HG03139 (cell line): Measurements from ENCODE around the gene SF3B4.

ENCODE experiments used
- ATAC-seq: cut with Tn5 transposase; IDR thresholded peaks from one replicate; pipeline ENCODE4 v1.9.1; 2021; ENCODE audit not compliant: unreplicated experiment

The SF3B4 gene

GRCh38 chr1:149933208-149933607 is 5.6 kb upstream of the SF3B4 start:
- no peak for ATAC-seq

DNA sequence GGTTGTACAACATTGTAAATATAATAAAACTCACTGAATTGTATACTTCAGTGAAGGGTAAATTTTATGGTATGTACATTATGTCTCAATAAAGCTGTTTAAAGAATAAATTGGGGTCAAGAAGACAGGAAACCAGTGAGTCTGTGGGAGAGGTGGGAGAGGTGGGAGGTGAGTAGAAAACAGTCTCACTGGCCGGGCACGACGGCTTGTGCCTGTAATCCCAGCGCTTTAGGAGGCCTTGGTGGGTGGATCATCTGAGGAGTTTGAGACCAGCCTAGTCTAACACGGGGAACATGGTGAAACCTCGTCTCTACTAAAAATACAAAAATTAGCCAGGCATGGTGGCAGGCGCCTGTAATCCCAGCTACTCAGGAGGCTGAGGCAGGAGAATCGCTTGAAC is 4.9 kb upstream of the SF3B4 start:
- no peak for ATAC-seq

DNA sequence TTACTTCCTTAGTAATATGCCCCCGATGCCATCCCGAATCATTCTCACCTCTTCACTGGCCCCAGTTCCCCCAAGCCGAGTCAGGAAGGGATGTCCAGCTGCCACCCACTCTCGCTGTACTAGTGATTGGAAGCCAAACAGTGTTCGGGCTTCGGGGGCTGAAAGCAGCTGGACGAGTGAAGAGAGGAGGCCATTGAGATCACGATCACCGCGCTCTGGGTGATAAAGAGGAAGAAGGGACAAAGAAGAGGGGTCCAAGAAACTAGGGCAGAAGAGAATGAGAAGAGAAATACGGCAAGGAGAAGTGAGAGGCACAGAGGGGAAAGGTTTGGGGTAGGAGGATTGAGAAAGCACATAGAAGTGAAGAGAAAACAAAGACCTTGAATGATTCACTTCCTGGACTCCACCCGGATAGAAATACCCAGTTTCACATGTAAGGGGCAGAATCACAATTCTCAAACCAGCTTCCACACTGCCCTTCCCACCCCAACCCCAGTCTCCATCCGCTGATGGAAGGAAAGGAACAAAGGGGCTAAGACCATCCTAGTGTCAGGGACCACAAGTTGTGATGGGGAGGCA is 3.7 kb upstream of the SF3B4 start:
- no peak for ATAC-seq

DNA sequence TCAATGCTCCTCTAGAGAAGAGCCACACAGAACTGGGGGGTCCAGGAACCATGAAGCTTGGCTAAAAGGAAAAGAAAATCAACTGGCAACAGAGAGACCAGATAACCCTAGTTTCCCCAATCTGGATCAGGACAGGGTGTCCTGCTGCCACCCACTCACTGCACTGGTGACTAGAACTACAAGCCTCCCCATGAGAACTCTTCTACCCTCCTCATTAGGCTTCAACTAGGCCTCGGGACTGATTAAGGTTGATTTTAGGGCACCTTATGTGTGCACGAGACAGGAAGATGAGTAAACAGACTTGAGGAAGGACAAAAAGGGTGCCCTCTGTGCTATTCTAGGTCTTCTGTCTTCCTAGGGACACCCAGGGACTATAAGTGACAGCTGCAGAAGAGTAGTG is 2.3 kb upstream of the SF3B4 start:
- no peak for ATAC-seq

- ATAC-seq, result no peak
Observed at GRCh38 chr1:149928401-149928724, 760 bp upstream of the SF3B4 start.

- ATAC-seq, result no peak
Observed at GRCh38 chr1:149927056-149927562, 494 bp downstream of the SF3B4 start.

GRCh38 chr1:149926296-149926695 is 1.3 kb downstream of the SF3B4 start:
- ATAC-seq, result no peak

DNA sequence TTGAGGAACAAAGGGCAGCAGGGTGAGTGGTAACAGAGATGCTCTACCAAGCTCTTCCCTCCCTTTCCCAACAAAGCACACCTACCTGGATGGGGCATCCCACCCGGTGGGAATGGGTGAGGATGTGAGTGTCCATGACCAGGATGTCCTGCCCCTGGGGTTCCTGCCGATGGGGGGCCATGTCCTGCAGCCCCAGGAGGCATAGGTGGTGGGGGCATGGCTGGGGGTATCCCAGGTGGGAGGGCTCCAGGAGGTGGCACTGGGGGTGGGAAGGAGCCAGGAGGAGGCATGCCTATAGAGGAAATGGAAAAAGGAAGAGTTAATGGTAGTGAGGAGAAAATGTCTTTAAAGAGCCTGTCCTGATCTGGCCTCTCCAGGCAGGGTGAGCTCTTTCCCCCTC is 1.9 kb downstream of the SF3B4 start:
- no peak for ATAC-seq

DNA sequence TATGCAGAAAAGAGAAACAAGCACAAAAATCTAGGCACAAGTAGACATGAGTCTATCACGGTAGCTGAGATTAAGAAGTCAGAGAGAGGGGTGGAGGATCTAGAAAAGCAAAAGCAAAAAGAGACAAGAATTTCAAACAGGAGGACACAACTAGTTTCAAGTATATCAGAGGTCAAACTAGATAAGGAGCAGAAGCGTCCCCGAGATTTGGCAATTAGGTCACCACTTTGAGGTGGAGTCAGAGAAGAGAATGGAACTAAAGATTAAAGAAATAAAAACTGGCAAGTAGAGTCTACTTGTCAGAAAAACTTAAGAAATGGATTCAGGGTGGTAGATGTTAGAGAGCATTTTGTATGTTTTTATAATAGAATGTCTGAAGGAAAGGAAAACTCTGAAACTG is 2.3 kb downstream of the SF3B4 start:
- ATAC-seq, result no peak

- ATAC-seq, result no peak
Observed at GRCh38 chr1:149923626-149924025, 4.0 kb downstream of the SF3B4 start.

DNA sequence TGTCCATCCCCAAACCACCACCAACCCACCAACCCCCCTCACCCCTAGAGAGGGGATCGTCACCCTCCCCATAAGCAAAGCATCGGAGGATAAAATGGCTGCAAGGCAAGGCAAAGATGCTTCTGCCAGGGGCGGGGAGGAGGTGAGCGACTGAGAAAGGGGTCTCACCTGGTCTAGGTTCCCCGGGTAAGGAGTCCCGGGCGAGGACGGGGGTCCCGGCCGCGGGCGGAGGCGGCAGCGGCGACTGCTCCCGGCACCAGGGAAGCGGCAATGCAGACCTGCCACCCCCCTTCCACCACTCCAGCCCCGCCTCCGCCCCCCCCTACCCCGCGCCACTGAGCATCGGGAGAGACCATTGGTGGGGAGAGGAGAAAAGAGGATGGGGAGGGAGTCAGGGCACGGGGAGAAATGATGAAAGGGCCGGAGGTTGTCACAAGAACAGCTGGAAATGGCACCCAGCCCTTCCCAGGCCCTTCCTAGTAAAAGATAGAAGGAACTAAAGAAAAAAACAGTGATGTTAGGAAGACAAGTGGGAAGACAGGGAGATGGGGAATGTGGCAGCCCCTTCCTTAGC is 9.9 kb downstream of the SF3B4 start, which contains the start of gene SV2A:
TSS of gene SV2A (minus strand) at position 274 of the 574 bp plus-strand sequence. CDS start 4,004 bp downstream, outside the sequence.
- no peak for ATAC-seq

DNA sequence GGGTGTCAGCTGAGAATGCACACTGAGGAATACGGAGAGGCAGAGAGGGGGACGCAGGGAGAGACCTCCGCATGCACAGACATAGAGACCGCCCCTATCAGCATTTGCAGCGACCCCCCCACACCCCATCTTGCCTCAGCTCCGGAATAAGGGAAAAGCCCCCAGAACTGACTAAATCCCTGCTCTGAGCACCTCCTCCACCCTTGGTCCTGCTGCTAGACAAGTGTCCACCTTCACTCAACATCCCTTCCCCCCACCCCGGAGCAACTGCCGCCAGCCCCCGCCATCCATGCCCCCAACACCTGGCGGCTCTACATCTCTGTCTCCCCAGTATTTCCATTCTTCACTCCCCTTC is 10.7 kb downstream of the SF3B4 start:
- ATAC-seq, result no peak

GRCh38 chr1:149916193-149916897 is 11.3 kb downstream of the SF3B4 start:
- no peak for ATAC-seq

DNA sequence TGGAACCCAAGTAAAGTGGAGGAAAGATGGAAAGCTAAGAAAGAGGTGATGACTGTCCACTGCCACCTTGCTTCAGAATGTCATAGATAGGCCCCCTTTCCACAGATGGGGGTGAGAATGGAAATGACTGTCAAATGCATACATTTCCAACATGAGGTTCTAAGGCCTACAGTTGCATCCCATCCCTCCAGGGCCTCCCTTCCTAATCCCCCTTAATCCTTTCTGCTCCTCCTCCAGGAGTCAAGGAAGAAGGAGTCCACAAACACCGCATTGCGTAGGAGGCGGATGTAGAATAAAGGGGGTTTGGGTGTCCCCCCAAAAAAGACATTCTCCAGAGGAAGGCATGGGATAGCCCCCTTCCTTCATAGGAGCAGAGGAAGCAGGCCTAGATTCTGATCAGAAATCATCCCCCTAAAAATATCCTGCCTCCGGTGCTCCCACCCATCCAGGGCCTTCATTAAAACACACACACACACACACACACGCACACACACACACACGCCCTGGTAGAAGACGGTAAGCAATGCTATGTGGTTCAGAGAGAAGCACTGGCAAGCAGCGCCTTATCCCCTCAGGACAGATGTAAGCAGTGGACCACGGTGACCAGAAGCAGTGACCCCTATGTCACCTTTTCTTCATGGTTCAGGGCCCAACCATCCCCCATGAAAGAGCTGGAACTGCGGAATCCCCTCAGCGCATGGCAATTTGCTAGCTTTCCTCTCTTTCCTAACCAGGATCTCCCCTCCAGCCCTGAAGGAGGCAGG is 12.0 kb downstream of the SF3B4 start:
- ATAC-seq, result no peak

DNA sequence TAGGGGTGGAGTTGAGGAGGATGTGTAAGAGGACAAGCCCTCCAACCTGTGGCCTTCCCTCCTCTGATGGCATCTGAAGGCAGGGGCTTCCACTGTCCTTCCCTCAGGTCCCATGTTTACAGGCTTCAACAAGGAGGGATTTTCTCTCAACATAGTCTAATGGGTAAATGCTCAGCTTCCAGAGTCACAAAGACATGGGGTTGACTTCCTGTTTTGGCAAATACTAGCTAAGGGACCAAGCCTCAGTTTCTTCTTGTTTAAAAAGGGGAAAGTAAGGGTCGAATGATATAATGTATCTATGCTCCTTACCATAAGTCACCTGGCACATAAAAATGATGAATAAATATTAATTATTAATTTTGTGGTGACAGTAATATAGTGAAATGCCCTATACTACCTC is 13.1 kb downstream of the SF3B4 start:
- ATAC-seq, result no peak

DNA sequence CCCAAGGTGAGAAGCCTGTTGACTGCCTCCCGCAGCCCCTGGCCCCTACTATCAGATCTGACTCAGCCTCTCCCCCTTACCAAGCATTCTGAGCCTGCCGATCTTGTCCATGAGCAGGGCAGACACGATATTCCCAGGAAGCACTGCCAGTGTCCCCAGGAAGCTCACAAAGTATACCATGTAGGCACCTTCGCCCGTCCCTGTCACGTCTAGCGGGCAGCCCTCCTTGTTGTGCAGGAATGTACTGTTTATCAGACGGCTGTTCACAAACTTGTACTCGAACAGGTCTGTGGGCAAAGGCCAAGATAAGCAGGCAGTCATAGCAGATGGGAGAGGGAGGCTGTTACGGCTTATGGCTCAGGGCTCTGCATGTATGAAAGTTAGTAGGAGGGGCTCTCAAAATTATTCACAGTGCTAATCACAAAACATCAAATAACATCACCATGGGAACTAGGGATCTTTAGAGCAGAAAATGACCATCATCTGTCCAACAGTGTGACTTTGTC is 21.0 kb downstream of the SF3B4 start:
- no peak for ATAC-seq

GRCh38 chr1:149903836-149904491 is 23.6 kb downstream of the SF3B4 start:
- ATAC-seq, result no peak

- peak; percentile 90 for ATAC-seq
Observed at GRCh38 chr1:149899460-149900284, 27.9 kb downstream of the SF3B4 start, which contains the start of gene BOLA1. Gene BOLA1, plus strand, starts transcription at chr1:149899568. Its CDS starts 492 bp downstream, at chr1:149900060.

DNA sequence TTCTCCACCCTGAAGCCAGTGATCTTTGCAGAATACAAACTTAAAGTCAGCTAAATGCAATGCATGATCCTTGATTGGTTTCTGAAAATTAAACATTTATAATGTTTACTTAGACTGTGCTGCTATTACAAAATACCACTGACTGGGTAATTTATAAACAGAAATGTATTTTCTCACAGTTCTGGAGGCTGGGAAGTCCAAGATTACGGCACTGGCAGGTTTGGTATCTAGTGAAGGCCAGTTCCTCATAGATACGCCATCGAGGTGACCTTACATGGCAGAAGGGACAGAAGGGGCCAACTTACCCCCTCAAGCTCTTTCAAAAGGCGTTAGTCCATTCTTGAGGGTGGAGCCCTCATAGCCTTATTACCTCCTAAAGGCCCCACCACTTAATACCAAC is 31.0 kb downstream of the SF3B4 start:
- ATAC-seq, result no peak

DNA sequence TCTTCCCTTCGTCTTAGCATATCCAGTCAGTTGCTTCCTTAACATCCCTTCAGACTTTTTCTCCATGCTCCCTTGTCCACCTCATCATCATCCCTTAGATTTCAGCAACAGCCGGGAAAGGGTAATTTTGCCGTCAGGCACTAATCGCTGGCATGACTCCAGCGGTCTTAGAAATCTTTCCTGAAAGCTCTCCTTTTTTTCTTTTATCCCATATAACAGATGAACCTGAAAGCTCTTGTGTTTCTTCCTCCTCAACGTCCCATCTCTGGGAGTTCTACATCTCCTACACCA is 38.7 kb downstream of the SF3B4 start:
- ATAC-seq, result no peak
